Left hindlimb (tissue), 1 donor: Measurements from ENCODE around the gene SLC12A5.

Source experiments
- DNase-seq: peaks from one replicate; pipeline ENCODE4 v3.0.0-alpha.2; 2018

SLC12A5 gene

DNA sequence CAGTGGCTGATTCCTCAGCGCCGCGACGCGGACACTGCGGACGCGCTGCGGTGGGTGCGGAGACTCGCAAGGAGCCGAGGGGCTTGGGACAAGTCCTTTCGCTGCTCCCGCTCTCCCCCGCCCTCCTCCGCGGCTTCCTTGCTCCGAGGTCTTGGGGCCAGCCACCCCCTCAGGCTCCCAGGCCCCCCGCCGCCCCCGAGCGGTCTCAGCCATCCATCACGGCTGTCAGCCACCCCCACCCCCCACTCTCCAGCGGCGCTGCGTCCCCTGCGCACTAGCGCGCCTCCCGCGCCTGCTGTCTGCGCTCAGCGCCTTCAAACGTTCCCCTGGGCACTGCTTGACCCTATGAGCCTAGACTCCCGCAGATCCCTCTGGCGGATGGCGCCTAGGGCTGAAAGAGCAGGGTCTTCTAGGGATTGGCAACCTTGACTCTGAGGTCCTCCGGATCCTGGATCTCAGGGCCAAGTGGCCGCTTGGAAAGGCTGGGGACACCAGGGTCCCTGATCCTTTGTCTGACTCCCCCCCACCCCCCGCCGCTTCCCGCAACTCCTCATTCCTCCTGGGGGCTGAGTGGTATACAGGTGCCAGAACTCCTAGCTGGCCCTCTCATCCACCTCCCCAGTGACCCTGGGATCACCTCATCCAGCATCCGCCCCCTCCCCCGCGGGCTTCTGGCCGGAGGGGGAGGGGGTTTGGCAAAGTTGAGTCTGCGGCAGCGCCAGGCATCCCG, 1.4 kb downstream of the SLC12A5 start:
- DNase-seq = no peak

- no peak for DNase-seq
Measured at GRCh38 chr20:46031014-46031569, 2.1 kb downstream of the SLC12A5 start.

- DNase-seq = no peak
Measured at GRCh38 chr20:46031701-46032254, 2.8 kb downstream of the SLC12A5 start.

- no peak for DNase-seq
Measured at GRCh38 chr20:46034039-46034438, 5.0 kb downstream of the SLC12A5 start.

- no peak for DNase-seq
Measured at GRCh38 chr20:46035253-46035652, 6.2 kb downstream of the SLC12A5 start.

GRCh38 chr20:46035713-46036112, 6.7 kb downstream of the SLC12A5 start:
- no peak for DNase-seq

GRCh38 chr20:46036370-46036769, 7.4 kb downstream of the SLC12A5 start:
- no peak for DNase-seq

- DNase-seq = no peak
Measured at GRCh38 chr20:46037036-46037435, 8.0 kb downstream of the SLC12A5 start.

- peak; percentile 69 for DNase-seq
Measured at GRCh38 chr20:46040902-46041535, 12.0 kb downstream of the SLC12A5 start.

- DNase-seq = no peak
Measured at GRCh38 chr20:46043556-46043955, 14.5 kb downstream of the SLC12A5 start.

- no peak for DNase-seq
Measured at GRCh38 chr20:46044896-46045295, 15.9 kb downstream of the SLC12A5 start.

DNA sequence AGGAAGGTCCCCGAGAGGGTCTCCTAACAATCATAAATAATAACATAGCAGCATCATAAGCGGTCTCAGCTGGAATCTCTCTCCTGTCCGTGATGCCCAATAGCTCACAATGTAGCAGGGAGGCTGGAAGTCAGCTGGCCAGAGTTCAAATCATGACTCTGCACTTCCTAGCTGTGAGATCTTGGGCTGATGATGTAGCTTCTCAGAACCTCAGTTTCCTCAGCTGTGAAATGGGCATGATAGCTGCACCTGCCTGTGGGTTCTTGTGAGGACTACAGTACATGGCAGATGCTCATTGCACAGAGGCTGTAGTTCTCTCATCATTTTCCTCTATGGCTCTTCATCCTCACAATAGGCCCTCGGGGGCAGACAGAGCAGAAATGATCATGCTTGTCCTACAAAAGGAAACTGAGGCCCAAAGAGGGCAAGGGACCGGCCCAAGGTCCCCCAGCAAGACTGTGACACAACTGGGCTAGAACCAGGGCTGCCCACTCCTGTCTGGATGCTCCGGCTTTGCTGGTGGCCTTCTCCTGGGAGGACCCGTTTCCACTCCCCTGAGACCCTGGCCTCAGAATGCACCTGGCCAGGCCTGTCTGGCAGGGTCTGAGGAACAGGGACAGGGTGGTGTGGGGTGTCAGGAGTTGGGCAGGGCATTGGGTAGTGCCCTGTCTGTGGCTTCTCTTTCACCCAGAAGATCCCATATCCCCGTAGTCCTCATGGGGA, 17.7 kb downstream of the SLC12A5 start:
- no peak for DNase-seq

DNA sequence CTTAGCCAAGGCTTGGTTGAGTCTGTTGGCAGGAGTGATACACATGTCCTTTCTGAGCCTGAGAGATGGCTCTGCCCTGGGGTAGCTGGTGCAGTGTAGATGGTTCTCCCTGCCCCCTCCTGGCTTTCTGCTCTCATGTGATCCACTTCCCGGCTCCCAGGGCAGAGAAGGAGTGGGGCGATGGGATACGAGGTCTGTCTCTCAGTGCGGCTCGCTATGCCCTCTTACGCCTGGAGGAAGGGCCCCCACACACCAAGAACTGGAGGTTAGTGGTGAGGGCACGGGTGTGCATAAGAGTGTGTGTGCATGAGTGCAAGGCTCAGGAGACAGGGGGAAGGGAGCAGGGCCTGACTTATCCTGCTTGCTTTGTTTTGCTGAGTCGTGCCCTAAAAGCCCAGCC, 18.8 kb downstream of the SLC12A5 start:
- DNase-seq = no peak

- no peak for DNase-seq
Measured at GRCh38 chr20:46049190-46049589, 20.2 kb downstream of the SLC12A5 start.

DNA sequence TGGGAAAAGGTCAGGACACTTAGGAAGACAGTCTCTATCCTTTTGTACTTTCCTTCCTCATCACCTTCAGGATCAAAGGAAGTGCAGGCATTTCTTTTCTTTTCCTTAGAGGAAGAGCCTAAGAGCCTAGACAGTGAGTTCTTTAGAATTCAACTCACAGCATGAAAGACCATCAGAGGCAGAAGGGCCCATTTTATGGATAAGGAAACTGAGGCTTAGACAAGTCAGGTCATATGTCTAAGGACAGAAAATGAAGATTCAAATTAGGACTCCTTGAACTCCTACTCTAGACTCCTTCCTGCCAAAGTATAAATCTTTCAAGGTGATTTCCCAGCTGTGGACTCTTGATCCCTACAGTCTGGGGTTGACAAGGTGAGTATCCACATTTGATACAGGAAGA, 20.8 kb downstream of the SLC12A5 start:
- no peak for DNase-seq

DNA sequence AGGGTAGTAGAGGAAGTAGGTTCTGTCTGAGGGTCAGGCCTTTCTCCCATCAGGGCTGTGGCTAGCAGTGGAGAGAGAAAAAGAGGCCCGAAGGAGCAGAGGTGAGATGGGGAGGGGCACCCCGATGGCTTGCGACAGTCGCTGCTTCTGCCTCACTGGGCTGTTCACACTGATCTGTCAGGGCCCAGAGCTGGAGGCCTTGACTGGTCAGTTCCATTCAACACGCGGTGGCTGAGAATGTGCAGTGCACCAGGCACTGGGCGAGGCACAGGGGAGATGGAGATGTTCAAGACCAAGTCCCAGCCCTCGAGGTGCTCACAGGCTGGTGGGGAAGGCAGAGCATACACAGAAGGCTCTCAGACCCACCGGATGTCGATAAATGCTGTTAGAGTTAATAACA, 21.4 kb downstream of the SLC12A5 start:
- DNase-seq = no peak

DNA sequence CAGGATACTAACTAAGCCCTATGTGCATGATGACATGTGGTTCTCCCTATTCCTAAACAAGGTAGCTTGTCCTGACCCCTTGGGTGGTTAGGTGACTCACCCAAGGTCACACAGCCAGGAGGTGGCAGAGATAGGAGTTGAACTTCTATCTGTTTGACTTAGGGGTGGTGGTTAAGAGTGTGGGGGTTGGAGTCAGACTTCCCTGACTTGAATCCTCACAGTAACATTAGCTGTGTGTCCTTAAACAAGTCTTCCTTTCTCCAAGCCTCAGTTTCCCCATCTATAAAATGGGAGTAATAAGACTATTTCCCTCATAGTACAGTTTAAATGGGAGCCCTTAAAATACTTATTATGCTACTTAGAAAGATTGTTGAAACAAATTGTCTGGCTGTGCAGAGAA, 21.9 kb downstream of the SLC12A5 start:
- no peak for DNase-seq

GRCh38 chr20:46051556-46052308, 22.7 kb downstream of the SLC12A5 start:
- DNase-seq = no peak

- DNase-seq = no peak
Measured at GRCh38 chr20:46053416-46053815, 24.4 kb downstream of the SLC12A5 start.

- DNase-seq = no peak
Measured at GRCh38 chr20:46054606-46055005, 25.6 kb downstream of the SLC12A5 start.

- DNase-seq = no peak
Measured at GRCh38 chr20:46055269-46055668, 26.3 kb downstream of the SLC12A5 start.

- DNase-seq = no peak
Measured at GRCh38 chr20:46056027-46056833, 27.2 kb downstream of the SLC12A5 start.
